Mucosa of gallbladder (tissue), 1 donor: ENCODE results near the gene PPP2R5C. TPM values are rescaled to one million over a fixed set of nuclear protein-coding genes. Genes with fewer than 3 reads are reported as not detected.

ENCODE experiments used
- DNase-seq: peaks from one replicate; pipeline ENCODE4 v3.0.0-alpha.2; 2020; ENCODE audit warnings: low spot score
- total RNA-seq: library from RNA; stranded (reverse); gene quantifications from one replicate; pipeline ENCODE4 v1.2.1, GENCODE V29; 2021
- donor health status: DM: no; HTN: no; CAD: no.

PPP2R5C gene
- total RNA-seq, 1 donor from 2014 or later: 134 TPM

GRCh38 chr14:101917413-101918017 is 156.0 kb downstream of the PPP2R5C start:
- DNase-seq: no peak

DNA sequence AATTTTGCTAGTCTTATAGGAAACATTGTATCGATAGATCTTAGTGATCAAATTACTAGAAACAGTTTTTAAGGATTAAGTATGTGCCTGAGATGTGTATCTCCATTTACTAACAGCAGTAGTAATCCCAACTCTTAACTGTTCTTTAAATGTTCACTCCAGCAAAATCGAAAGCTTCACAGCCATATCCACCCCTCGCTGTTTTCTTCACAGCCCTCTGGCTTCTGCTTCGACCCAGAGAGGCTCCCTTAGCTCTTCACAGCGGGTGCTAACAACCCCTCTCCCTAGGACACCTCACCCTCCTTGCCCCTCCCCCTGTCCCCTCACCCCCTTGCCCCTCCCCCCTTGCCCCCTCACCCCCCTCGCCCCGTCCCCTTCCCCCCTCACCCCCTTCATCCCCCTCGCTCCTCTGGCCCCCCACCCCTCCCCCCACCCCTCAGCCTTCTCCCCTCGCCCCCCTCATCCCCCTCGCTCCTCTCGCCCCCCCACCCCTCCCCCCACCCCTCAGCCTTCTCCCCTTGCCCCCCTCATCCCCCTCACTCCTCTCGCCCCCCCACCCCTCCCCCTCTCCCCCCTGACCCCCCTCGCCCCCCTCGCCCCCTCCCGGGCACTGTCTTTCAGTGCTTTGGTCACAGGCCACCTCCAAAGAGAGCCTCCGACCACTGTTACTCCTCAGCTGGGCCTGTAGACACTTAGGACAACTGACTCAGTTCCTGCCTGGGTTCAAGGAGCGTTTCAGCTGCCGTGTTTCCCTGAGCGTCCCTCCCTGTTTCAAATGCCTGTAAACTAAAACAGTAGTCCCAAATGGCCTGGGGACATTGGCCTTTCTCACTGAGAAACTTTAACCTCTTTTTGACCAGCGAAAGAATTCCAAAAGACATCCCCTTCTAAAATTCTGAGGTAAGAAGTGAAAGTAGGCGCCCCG is 156.8 kb downstream of the PPP2R5C start:
- no peak for DNase-seq

DNA sequence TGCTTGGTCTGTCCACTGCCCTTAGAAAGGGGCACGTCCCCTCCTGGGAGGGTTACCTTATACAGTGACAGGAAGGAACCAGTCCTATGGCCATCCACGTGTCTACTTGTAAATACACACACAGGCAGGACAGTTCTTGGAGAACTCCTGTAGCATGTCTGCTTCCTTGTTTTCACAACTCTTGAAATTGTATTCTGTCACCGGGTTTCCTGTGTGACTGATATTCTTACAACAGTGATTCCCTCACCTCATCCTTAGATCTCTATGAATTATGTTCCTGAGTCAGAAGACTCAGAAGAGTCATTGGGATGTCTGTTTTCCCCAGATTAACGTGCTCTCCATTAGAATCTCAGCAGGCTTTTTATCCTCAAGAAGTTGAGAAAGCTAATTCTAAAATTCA is 158.8 kb downstream of the PPP2R5C start:
- no peak for DNase-seq

- no peak for DNase-seq
Observed at GRCh38 chr14:101922866-101923265, 161.4 kb downstream of the PPP2R5C start.

- DNase-seq: no peak
Observed at GRCh38 chr14:101925152-101925551, 163.6 kb downstream of the PPP2R5C start.

DNA sequence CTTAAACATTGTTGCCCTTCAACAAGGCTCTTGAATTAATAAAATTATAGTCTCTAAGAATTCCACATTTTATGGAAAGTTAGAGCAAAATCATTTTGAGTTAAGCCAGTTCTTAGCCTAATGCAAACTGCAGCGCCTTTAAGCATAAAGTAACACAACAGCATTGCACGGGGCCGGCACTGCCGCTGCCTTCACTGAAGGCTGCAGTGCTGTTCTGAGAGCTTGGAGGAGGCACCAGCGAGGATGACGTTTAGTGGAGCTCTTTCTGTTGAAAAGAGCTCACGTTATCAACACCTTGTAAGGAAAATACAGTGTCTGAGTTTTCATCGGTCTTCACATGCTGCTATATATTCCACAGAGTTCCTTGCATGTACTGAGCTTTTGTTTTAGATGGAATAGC is 164.6 kb downstream of the PPP2R5C start:
- DNase-seq: no peak

DNA sequence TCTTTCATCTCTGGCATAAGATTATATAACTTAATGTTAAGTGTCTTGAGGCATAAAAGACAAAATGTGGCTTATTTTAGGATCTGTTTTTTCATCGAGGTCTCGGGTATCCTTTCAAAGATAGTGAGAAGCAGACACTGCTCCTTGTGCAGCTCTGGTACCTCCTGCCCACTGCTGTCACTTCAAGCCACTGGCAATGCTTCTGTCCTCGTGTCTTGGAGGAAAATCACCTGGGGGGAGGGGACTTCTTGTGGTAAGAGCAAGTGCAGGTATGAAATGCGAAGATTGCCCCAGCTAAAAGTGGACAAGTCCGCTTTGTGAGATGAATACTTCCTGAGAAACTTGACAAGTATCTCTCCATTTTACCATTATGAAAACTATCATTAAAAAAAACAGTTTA is 165.1 kb downstream of the PPP2R5C start:
- DNase-seq: no peak

GRCh38 chr14:101927859-101928258 is 166.3 kb downstream of the PPP2R5C start:
- peak; percentile 84 for DNase-seq

DNA sequence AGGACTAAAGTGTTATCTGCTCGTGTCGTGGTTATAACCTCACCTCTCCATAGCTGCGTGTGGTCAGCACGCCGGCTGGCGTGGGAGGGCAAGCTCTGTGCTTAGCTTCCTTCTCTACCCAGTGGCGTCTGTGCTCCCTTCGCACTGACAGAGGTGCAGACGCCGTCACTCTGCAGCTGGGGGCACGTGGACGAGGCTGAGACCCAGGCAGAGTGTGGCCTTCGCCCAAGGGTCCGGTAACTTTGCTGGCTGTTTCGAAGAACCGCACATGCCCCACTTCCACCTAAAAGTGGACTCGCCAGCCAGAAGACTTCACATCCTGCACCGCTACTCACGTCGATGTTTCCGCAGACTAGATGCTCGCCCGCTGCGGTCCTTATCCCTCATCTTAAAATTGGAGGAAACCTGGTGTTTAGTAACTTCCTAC is 166.9 kb downstream of the PPP2R5C start:
- no peak for DNase-seq

DNA sequence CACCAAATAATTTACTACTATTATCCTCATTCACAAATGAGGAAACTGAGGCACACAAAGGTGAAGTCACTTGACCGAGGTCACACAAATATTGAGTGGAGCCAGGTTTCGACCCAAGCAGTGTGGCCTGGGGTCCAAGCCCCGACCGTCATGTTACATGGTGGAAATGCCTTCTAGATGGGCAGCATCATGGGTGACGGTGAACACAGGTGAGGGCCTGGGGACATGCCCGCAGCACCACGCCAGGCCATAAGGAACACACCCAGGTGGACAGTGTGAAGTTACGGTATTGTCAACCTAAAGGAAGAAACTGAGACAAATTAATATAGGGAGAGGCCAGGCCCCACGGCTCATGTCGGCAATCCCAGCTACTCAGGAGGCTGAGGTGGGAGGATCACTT is 167.6 kb downstream of the PPP2R5C start:
- no peak for DNase-seq

DNA sequence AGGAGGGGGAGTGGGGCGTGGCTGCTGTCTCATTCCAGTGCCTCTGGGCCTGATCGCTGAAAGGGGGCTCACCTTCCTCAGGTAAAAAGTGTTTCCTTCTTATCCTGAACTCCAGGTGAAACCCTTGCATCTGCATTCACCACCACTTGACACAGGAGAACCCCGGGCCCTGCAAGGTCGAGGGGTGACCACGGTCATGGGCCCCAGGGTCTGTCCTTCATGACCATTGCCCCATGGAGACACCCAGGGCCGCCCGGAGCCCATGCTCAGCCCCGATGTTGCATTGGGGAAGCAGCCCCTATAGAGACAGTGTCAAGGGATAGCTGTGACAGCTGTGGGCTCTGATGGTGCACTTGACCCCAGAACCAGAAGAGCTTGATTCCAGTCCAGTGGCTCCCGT is 168.4 kb downstream of the PPP2R5C start:
- no peak for DNase-seq

GRCh38 chr14:101932673-101933072 is 171.2 kb downstream of the PPP2R5C start:
- DNase-seq: no peak

- DNase-seq: no peak
Observed at GRCh38 chr14:101933209-101933608, 171.7 kb downstream of the PPP2R5C start.

- DNase-seq: no peak
Observed at GRCh38 chr14:101934601-101935150, 173.2 kb downstream of the PPP2R5C start.

DNA sequence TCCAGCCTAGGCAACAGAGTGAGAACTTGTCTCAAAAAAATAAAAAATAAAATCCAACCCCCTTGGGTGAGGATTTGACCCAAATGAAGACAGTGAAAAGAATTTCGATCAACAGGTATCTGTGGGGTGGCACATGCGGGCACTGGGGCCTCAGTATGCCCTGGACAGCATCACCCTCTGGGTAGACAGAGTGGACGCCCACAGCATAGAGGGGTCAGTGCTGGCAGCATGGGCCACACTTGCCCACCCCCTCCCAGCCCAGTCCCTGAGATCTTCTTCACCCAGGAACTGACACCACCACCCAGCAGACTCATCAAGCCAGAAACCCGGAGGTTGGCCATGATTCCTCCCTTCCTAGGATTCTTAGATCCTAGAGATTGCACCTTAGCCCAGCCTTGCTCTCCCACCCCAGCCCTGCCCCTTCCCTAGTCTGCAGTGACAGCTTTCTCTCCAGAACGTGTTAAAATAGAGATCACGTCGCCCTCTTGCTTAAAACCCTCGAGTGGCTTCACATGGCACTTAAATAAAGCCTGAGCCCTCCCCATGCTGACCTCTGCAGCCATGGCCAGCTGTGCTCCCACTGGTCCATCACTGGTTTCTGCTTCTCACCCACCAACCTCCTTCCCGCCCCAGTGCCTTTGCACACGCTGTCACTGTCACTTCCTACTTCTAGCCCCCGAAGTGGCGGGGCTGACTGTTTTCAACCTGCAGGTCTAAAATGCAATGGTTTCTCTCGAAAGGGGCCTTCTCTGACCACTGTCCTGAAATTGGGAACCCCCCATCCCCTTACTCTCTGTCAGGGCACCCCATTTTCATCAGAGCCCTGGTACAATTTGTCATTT is 176.6 kb downstream of the PPP2R5C start:
- DNase-seq: no peak

- no peak for DNase-seq
Observed at GRCh38 chr14:101939646-101940170, 178.2 kb downstream of the PPP2R5C start.

GRCh38 chr14:101944451-101944850 is 182.9 kb downstream of the PPP2R5C start:
- DNase-seq: no peak

DNA sequence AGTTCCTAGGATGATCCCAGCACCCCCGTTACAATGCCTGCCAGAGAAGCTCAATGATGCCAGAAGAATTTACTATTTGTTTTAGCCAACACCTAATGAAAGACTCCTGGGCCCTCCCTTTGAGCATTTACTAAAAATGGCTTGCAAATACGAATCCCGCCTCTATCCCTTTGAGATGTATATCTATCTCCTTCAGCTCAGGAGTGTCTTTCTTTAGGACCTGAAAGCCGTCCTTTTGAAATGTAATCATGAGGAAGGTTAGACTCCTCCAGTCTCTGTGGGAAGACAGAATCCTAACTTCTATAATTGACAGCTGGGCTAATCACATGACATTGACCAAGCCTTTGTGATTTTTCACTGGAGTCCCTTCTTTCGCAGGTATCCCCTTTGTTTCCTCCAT is 183.7 kb downstream of the PPP2R5C start:
- DNase-seq: no peak

DNA sequence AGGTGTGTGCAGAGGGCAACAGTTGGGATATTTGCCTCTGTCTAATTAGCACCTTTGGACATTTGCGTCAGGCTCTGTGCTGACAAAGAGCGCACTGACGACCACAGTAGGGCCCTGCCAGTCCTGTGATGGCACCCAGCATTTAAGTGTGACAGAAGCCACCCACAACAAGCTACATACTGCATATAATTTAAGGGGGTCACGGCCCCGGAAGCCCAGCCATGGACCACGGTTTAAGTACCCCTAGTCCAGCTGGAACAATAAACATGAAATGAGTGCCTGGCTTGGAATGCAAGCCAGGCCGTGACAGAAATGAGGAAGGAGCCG is 186.0 kb downstream of the PPP2R5C start:
- DNase-seq: peak; percentile 34

GRCh38 chr14:101947904-101948665 is 186.6 kb downstream of the PPP2R5C start:
- peak; percentile 100 for DNase-seq

DNA sequence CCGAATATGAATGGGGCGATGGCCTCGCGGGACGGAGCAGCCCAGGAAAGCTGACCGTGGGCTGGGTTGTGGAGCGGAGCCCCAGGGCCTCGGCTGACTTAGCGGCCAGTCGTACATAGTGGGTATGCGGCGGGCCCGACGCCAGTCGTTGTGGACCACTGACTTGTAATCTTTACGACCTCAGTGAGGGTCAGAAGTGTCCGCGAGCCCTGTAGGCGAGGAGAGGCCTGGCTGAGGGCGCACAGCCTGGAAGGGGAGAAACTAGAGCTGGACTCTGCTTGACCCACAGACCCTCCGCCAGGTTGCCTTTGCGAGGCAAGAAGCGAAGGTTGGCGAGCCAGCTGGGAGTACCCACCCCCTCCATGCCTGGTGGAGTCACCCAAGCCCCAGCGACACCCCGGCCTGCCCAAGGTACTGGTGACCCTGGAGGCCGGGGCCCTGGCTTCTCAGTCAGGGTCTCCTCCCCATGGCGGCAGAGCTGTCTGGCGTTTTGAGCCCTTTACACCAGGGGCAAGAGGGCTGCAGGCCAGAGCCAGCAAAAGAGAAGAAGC is 187.2 kb downstream of the PPP2R5C start:
- no peak for DNase-seq
